ENCODE results near the gene LCP2. TPM values are rescaled to one million over a fixed set of nuclear protein-coding genes. Genes with fewer than 3 reads are reported as not detected.

LCP2 gene
- total and polyA plus RNA-seq, 2 of the 8 experiments (the other 6 are each of a cell fraction or from before 2014, with no cell fraction given), result 0.26 to 0.33 TPM

- no peak overlapping the region for H3K9ac ChIP-seq (replicated peaks in 1 of 4; ENCODE audit: extremely low read depth in 1 of 4, low read depth in 3 of 4, low read length in 3 of 4)
- H3K14ac ChIP-seq (ENCODE audit: insufficient read length), result no peak overlapping the region
- H2BK5ac ChIP-seq (ENCODE audit: low read depth, low read length), result no peak overlapping the region
- H4K20me1 ChIP-seq (replicated peaks in 1 of 2; ENCODE audit: control insufficient read depth in 1 of 2, insufficient read depth in 2 of 2, low read length in 2 of 2), result no peaks in the 10 kb centered on the region
- no peak overlapping the region for H2AFZ ChIP-seq (ENCODE audit: low read length)
- H3K4me3 ChIP-seq (ENCODE audit: extremely low read depth in 1 of 4, insufficient read depth in 2 of 4, low read depth in 3 of 4, low read length in 4 of 4), result no peak overlapping the region
- H3K79me1 ChIP-seq (ENCODE audit: low read depth, low read length), result no peaks in the 10 kb centered on the region
- no peaks in the 10 kb centered on the region for H3K79me2 ChIP-seq (ENCODE audit: control insufficient read depth in 1 of 2, insufficient read depth in 2 of 2, low read length in 2 of 2)
- FAIRE-seq (no peak), DNase-seq (ENCODE audit: low read depth in 1 of 2, low spot score in 2 of 2) (no peak)
- H2AK5ac ChIP-seq (ENCODE audit: low read depth, low read length), result no peak overlapping the region
- H2BK12ac ChIP-seq (ENCODE audit: low read depth, low read length), result no peak overlapping the region
- no peak overlapping the region for H3K4me2 ChIP-seq (ENCODE audit: insufficient read depth in 1 of 2, low read depth in 2 of 2, low read length in 2 of 2)
- H3K27ac ChIP-seq (ENCODE audit: low read depth, low read length), result no peak overlapping the region
- H3K4ac ChIP-seq (replicated peaks; ENCODE audit: insufficient read length, low read depth, low read length), result no peak overlapping the region
- H3K23me2 ChIP-seq (ENCODE audit: low read depth, low read length), result peaks cover 2% of the 10 kb centered on the region; the same call in 1 of the 2 replicates
- H3K4me1 ChIP-seq (replicated peaks in 1 of 4; ENCODE audit: control insufficient read depth in 3 of 4, insufficient read depth in 4 of 4, low read length in 3 of 4), result peaks cover 3 to 12% (median 7%) of the 10 kb centered on the region in 4 experiments; a peak in 4 of 7 replicates
- no peaks in the 10 kb centered on the region for H3K9me3 ChIP-seq (ENCODE audit: insufficient read depth in 2 of 2, low read depth in 1 of 2, low read length in 1 of 2)
- WGBS, 2 experiments (ENCODE audit: extremely low coverage in 1 of 2, insufficient coverage in 1 of 2, insufficient read length in 1 of 2, insufficient replicate concordance in 2 of 2, low coverage in 1 of 2, low lambda C conversion rate in 2 of 2, missing lambda C conversion rate in 1 of 2), result 93% methylated on average over 3 of the region's 3 CpGs; no CpG with 5 or more reads in 1 of the 2 experiments
- no peak overlapping the region for H4K8ac ChIP-seq (ENCODE audit: extremely low read depth, insufficient read depth, low read length)
- no peak overlapping the region for H4K5ac ChIP-seq (ENCODE audit: insufficient read length, low read depth, low read length)
- ChIA-PET CTCF (ENCODE audit: partially characterized antibody) (interaction anchor here (0.6 to 3.3 kb wide), 10 partner anchors 13 to 624 kb away, joined by 3 to 18 read pairs (median 3); no protein-coding TSS in a partner anchor), POLR2A (ENCODE audit: partially characterized antibody) (interaction anchor here (0.6 kb wide), 1 partner anchor 1326 kb away, joined by 3 read pairs; no protein-coding TSS in a partner anchor)
- H2BK120ac ChIP-seq (replicated peaks; ENCODE audit: low read depth, low read length), result no peak overlapping the region
- H3K56ac ChIP-seq (replicated peaks; ENCODE audit: insufficient read length, low read depth, low read length), result no peak overlapping the region
- no peak overlapping the region for H2BK20ac ChIP-seq (ENCODE audit: low read length)
- H3K27me3 ChIP-seq (replicated peaks in 1 of 4; ENCODE audit: control insufficient read depth in 3 of 4, extremely low read depth in 1 of 4, insufficient read depth in 3 of 4, low read length in 3 of 4), result no peaks in the 10 kb centered on the region
- H3K18ac ChIP-seq (ENCODE audit: extremely low read depth, low read length), result no peak overlapping the region
- no peak for TF ChIP-seq SUZ12 (IDR thresholded peaks at IDR 0.05; ENCODE audit: low read length)
- no peak for TF ChIP-seq RNF2 (IDR thresholded peaks at IDR 0.05; ENCODE audit: borderline replicate concordance, low read depth, low read length, missing control alignments, poor library complexity, severe bottlenecking)
- TF ChIP-seq CEBPB (IDR thresholded peaks at IDR 0.05; ENCODE audit: low read depth, low read length), result no peak
- no peak for TF ChIP-seq ATF3 (IDR thresholded peaks at IDR 0.05; ENCODE audit: insufficient read depth, low read depth, low read length)
- TF ChIP-seq HDAC2 (IDR thresholded peaks at IDR 0.05; ENCODE audit: borderline replicate concordance in 1 of 2, low read depth in 2 of 2, low read length in 2 of 2), result no peak
- TF ChIP-seq HDAC6 (IDR thresholded peaks at IDR 0.05; ENCODE audit: low read depth, low read length), result no peak
- H3K36me3 ChIP-seq (ENCODE audit: control insufficient read depth in 2 of 4, insufficient read depth in 4 of 4, low read length in 3 of 4), result no peaks in the 10 kb centered on the region
- no peak overlapping the region for H3K23ac ChIP-seq (ENCODE audit: insufficient read length)
- H4K91ac ChIP-seq (replicated peaks; ENCODE audit: insufficient read length, low read length), result no peak overlapping the region
- H2BK15ac ChIP-seq (ENCODE audit: low read length), result no peak overlapping the region
Observed at GRCh38 chr5:170261528-170262043, 36.0 kb downstream of the LCP2 start.

All from H1 (cell line).